Epithelial cell of esophagus (primary cell): ENCODE results near the gene LRRC7.
A peak's percentile ranks its signal among the peaks of the same experiment; 100 is the strongest.

Experiments
- DNase-seq: peaks from one replicate; pipeline ENCODE4 v3.0.0; 2010; ENCODE audit warnings: low read depth
- H3K4me3 ChIP-seq: 2 replicates; pipeline ENCODE4 v1.5.1; 2011; ENCODE audit warnings: mild to moderate bottlenecking, low read length, control low read depth
- TF ChIP-seq, protein P1 (sequence below): IDR thresholded peaks from 2 replicates; pipeline ENCODE4 v1.5.1; 2011; ENCODE audit warnings: low read depth, mild to moderate bottlenecking, low read length, control low read depth, inconsistent platforms; ENCODE audit not compliant: insufficient read depth; ENCODE audit errors: missing control alignments

Gene LRRC7

DNA sequence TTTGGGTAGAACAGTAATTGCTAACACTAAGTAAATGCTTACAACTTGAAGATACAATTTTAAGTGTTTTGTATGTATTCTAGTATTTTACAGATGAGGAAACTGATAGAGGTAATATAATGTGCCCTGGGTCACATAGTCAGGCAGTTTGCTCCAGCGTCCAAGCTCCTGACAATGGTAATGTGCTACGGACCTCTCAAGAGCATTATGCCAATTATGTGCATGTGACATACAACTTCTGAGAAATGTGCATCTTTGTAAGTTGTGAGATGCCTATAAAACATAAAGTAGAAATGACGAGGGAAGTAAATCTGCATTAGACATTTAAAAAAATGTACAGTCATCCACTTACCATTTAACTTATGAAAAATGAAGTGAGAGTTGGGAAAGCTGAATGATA, 186.8 kb downstream of the LRRC7 start:
- DNase-seq: no peak
- no peak overlapping the region for H3K4me3 ChIP-seq
- TF ChIP-seq, protein P1, sequence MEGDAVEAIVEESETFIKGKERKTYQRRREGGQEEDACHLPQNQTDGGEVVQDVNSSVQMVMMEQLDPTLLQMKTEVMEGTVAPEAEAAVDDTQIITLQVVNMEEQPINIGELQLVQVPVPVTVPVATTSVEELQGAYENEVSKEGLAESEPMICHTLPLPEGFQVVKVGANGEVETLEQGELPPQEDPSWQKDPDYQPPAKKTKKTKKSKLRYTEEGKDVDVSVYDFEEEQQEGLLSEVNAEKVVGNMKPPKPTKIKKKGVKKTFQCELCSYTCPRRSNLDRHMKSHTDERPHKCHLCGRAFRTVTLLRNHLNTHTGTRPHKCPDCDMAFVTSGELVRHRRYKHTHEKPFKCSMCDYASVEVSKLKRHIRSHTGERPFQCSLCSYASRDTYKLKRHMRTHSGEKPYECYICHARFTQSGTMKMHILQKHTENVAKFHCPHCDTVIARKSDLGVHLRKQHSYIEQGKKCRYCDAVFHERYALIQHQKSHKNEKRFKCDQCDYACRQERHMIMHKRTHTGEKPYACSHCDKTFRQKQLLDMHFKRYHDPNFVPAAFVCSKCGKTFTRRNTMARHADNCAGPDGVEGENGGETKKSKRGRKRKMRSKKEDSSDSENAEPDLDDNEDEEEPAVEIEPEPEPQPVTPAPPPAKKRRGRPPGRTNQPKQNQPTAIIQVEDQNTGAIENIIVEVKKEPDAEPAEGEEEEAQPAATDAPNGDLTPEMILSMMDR: no peak

DNA sequence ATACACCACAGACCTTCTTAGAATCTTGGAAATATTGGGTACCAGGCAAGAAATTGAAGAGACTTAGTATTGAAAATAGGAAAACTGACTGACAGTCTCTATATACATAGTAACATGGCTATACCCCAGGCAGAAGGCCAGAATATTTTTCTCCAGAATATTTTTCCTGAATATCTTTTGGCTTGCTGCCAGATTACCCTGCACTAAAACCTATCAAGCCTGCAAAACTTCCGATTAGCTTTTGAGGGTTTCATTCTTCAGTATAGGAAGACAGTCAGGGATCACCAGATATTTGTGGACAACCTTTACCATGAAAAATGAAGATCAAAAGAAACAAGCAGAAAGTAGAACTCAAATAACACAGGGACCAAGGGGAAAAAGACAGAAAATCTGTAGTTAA, 187.9 kb downstream of the LRRC7 start:
- H3K4me3 ChIP-seq: no peak overlapping the region
- DNase-seq: no peak
- TF ChIP-seq, protein P1: no peak

- H3K4me3 ChIP-seq: no peak overlapping the region
- no peak for DNase-seq
- TF ChIP-seq, protein P1: no peak
These were observed 198.2 kb downstream of the LRRC7 start for GRCh38 chr1:69765951-69766350.

DNA sequence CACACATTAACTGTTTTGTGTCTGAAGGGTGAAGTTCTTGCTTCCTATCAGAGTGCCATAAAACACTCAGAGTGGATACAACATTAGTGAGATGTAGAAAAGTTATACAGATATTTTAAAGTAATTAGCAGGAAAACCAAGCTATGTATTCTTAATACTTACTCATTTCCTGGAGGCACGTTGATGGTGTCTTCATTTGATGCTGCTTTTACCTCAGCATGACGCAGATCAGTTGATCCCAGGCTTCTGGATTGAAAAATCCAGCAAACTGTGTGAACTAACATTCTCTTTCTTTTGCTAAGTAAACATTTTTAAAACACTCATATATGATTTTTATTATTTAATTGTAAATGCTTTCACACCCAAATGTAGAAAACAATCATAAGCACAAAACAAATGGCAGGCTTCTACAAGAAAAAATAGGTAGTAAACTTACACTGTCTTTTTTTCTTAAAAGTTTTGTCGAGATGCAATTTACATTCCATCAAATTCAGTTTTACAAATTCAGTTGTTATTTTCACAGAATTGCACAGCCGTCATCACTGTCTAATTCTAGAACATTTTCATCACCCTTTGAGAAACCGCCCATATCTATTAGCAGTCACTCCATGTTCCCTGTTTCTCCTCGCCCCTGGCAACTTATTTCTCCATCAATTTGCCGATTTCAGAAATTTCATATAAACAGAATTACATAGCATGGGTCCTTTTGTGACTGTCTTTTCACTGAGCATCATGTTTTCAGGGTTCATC, 198.9 kb downstream of the LRRC7 start:
- H3K4me3 ChIP-seq: no peak overlapping the region
- TF ChIP-seq, protein P1: no peak
- DNase-seq: no peak

- H3K4me3 ChIP-seq: no peak overlapping the region
- TF ChIP-seq, protein P1: no peak
- DNase-seq: no peak
These were observed 208.8 kb downstream of the LRRC7 start for GRCh38 chr1:69776555-69776954.

DNA sequence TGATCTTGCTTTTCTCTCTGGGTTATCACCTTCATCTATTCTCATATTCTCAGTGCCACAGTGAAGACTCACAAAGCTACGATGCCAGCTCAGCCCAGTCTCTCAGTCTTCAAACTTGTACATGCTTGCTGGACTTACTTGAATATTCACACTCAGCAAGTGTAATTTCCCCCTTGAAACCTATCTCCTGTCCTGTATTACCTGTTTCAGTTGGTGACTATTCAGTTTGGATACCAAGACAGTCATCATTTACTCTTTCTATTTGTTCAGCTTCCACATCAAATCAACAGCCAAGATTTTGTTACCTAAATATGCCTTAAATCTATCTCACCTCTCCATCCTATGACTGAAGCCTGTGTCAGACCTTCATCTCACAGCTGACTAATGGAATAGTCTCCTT, 209.7 kb downstream of the LRRC7 start:
- TF ChIP-seq, protein P1: no peak
- no peak overlapping the region for H3K4me3 ChIP-seq
- peak; percentile 50 for DNase-seq

- peak; percentile 8 for DNase-seq
- no peak overlapping the region for H3K4me3 ChIP-seq
- TF ChIP-seq, protein P1: no peak
These were observed 210.2 kb downstream of the LRRC7 start for GRCh38 chr1:69777971-69778370.
